NCI-H1694 (cell line): ENCODE results near the gene STAP1.

Experiments
- DNase-seq: peaks from one replicate; lab custom pipeline; 2025; lab: John Stamatoyannopoulos, UW

Gene STAP1

GRCh38 chr4:67555447-67555846 lies 3.1 kb upstream of the STAP1 start:
- DNase-seq = no peak

- DNase-seq = no peak
These were observed 2.1 kb upstream of the STAP1 start for GRCh38 chr4:67556436-67556835.

GRCh38 chr4:67565284-67565683 lies 6.8 kb downstream of the STAP1 start:
- DNase-seq = no peak

- no peak for DNase-seq
These were observed 7.8 kb downstream of the STAP1 start for GRCh38 chr4:67566335-67566734.

DNA sequence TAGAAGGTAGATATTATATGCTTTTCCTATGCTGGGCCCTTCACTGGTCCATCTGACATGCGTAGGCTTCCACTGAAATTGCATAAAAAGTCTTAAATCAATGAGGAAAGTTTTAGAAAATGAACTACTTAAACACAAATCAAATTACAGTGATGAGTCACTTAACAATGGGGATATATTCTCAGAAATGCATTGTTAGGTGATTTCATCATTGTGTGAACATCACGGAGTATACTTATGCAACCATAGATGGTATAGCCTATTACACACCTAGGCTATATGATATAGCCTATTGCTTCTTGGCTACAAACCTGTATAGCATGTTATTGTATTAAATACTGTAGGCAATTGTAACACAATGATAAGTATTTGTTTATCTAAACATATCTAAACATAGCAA lies 10.3 kb downstream of the STAP1 start:
- DNase-seq = no peak

GRCh38 chr4:67570537-67570936 lies 12.0 kb downstream of the STAP1 start:
- DNase-seq = no peak

- DNase-seq = no peak
These were observed 13.4 kb downstream of the STAP1 start for GRCh38 chr4:67571975-67572374.

GRCh38 chr4:67573193-67573592 lies 14.7 kb downstream of the STAP1 start:
- DNase-seq = no peak

DNA sequence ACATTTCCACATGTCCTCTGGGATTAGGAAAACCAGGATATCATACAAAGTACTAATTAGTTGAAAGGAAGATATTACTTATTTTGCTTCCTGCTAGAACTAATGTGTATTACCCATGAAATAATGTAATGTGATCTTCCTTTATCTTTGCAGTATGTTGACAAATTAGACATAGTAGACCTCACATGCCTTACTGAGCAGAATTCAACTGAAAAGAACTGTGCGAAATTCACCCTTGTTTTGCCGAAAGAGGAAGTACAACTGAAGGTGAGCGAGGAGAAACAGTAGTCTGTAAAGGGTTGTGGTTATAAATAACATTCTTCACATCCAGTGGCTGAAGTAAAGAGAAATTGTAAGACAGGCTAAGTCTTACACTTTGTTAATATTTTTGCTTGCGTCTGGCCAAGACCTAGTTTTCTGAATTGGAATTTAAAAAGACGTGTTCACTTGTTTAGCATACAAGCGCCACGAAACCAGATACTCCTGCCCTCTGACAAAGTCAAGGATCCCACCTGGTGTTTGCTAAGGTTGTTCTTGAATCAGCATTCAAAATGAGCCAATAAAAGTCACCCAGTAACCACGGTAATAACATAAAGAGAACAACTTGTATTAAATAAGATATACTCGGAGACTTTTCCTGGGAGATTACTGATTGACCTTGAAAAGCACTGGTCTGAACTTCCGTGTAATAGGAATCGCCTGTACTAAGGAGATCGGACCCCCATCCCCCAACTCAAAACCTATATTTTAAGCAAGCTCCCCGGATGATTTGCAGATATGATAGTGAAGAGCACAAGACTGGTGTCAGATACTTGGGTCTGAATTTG lies 16.9 kb downstream of the STAP1 start:
- DNase-seq = no peak

- DNase-seq = no peak
These were observed 17.5 kb downstream of the STAP1 start for GRCh38 chr4:67576059-67576466.

GRCh38 chr4:67576538-67576937 lies 18.0 kb downstream of the STAP1 start:
- no peak for DNase-seq

DNA sequence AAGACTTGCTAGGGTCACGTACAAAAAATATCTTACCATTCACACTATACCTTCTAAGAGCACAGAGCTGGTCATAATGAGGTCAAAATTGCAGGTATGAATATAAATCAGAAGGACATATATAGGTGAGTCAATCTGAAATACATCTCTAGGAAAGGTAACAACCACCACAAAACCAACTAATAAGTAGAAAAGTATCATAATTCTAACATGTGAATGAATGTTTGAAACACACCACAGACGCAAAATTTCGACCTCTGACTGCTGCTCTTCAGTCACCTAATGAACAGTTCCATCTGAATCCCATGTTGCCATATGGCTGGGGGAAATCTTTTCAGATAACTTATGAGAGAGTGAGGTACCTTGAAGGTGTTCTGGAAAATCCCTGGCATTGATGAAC lies 22.1 kb downstream of the STAP1 start:
- no peak for DNase-seq

GRCh38 chr4:67581208-67581857 lies 22.8 kb downstream of the STAP1 start:
- no peak for DNase-seq

DNA sequence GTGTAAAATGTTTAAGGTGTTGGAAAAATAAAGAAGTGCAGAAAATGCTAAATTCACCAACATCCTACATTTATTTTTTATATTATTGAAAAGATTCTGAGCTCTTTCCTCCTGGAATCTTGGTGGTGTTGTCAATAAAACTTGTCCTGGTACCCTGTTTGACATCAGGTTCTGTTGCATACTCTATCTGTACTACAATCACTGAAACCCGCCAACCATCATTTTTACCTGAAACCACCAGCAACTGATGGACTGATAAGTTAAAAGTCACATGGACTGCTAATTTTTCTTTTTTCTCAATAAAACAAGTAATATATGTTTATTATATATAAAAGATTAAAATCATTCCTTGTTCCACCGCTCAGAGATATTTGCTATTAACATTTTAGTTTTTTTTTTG lies 23.4 kb downstream of the STAP1 start:
- no peak for DNase-seq

GRCh38 chr4:67584496-67584895 lies 26.0 kb downstream of the STAP1 start:
- DNase-seq = no peak

DNA sequence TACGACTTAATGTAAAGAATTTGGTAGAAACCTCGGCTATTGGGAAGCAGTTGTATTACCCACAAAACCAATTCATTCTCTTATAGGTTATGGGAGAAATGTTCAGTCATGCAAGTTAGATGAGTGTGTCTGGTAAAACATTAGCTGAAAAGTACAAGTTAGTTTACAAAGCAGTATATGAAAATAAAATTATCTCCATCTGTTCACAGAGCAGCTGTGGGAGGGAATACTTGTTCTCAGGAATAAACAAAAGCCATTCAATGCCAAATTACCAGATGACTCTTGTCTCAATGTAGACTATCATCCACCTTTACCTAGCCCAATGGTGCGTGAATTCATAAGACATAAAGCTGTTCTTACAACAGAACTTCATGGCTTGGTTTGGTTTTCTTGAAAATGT lies 28.6 kb downstream of the STAP1 start:
- DNase-seq = peak; percentile 64

DNA sequence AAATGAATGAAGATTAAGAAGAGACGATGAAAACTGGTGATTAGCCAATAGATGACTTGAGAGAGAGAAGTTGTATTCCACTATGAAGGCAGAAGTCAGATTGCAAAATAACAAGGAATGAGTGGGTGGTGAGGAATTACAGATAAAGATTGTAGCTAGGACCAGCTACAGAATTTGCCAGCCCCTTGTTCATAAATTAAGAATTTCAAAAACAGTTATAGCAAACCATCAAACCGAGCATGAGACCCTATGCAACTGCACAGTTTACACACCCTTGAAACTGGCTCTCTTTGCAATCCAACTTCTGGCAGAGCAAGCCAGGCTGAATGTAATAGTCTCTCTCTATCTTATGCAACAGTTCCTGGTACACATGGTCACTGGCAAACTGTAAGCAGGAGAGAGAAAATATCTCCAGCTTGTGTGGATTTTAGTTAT lies 35.2 kb downstream of the STAP1 start:
- DNase-seq = no peak

GRCh38 chr4:67603310-67604028 lies 44.9 kb downstream of the STAP1 start:
- DNase-seq = no peak

DNA sequence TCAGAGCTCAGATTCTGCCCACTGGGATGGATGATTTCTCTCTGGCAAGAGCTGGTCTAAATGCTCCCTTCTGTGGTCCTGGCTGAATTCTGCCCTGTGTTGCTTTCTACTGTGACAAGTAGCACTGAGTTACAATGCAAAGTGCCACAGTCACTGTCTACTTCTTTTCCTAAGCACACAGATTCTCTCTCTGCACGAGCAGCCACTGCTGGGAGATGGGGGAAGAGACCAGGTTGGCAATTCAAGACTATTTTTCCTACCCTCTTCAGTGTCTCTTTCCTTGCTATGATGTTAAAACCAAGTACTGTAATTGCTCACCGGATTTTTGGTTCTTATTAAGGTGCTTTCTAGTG lies 45.5 kb downstream of the STAP1 start:
- no peak for DNase-seq

GRCh38 chr4:67604749-67605148 lies 46.2 kb downstream of the STAP1 start:
- no peak for DNase-seq

DNA sequence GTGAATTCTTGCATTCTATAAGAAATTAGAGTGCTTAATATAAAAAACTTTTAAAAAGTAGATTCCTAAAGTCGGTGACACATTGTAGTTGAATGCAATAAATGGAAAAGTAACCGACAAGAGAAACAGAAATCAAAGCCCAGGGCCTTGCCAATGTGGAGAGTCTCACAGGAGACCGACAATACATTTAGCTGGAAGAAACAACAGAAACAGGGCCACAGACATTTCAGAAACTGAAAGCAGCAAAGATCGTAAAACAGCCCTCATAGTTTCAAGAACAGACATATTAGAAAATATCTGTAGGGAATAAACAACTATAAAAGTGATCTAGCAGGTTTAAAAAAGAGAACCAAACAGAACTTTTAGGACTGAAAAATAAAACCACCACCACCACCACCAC lies 49.5 kb downstream of the STAP1 start:
- no peak for DNase-seq

GRCh38 chr4:67614186-67614585 lies 55.7 kb downstream of the STAP1 start:
- DNase-seq = no peak

GRCh38 chr4:67615119-67615518 lies 56.6 kb downstream of the STAP1 start:
- no peak for DNase-seq
